Measurements from ENCODE around the gene BTG3.

Gene BTG3, protein sequence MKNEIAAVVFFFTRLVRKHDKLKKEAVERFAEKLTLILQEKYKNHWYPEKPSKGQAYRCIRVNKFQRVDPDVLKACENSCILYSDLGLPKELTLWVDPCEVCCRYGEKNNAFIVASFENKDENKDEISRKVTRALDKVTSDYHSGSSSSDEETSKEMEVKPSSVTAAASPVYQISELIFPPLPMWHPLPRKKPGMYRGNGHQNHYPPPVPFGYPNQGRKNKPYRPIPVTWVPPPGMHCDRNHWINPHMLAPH

DNA sequence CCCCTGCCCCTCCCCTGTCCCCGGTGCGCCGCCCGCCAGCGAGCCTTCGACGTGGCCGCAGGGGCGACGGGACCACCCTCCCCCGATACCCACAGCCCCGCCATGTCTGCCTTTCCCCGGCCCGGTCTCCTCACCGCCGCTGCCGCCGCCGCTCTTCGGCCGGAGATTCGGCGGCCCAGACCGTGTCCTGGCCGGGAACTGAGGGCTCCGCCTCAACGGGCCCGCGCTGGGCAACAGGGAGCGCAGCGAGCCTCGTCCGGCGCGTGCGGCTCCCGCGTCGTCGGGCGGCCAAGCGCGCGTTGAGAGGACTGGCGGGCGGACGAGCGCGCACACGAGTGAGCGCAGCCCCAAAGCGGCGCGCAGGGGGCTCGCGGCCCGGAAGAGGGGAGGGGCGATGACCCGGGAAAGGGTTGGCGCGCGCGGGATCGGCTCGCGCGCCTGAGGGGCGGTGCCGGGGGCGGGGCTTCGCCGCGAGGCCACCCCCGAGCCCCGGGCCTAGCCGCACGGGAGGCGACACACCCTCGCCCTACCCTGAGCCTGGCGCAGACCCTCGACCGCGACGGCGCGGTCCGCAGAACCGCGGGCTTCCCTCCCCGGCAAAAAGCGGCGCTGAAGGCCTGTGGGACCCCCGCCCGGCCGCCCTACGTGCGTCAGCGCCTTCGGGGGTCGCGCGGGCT is at the start of gene BTG3:
Gene BTG3 (minus strand): TSS at position 337 of the 677 bp plus-strand sequence. CDS start 3,757 bp downstream, outside the sequence.
- no peak for TF ChIP-seq Cebpa-rat (IDR thresholded peaks at IDR 0.05)
- peaks cover 17% of the 10 kb centered on the region for H3K4me1 ChIP-seq
- H3K9ac ChIP-seq, result peak within 1 kb of the TSS; percentile 84
- H3K4me2 ChIP-seq, result peak within 1 kb of the TSS; percentile 84
- H3K36me3 ChIP-seq, result peaks cover 13% of the 10 kb centered on the region
- peak within 1 kb of the TSS; percentile 92 for H3K27ac ChIP-seq
- H3K27me3 ChIP-seq, result no peaks in the 10 kb centered on the region
- peak within 1 kb of the TSS; percentile 98 for H3K4me3 ChIP-seq
- no peaks in the 10 kb centered on the region for H3K9me3 ChIP-seq
- H4K20me1 ChIP-seq, result peaks cover 37% of the 10 kb centered on the region

DNA sequence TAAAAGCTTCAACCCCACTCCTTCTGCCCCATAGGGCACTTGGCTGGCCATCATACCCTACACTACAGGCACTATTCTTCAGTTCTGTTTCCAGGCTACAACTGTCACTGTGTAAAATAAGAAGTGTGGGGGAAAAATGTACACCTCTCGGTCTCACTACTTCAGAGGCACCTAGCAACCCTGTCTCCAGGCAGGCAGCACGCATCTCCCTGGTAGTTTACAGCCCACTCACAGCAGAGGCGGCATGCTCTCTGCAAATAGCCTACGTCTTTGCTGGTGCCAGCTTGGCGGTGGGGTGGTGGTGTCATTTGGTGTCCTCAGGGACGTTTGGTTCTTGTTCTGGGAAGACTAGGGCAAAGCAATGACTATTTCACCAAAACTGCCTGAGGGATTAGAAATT is 48.2 kb upstream of the BTG3 start:
- TF ChIP-seq Cebpa-rat (IDR thresholded peaks at IDR 0.05), result no peak
- H3K9ac ChIP-seq, result no peak overlapping the region
- no peak overlapping the region for H3K4me3 ChIP-seq
- H3K27ac ChIP-seq, result no peak overlapping the region
- no peaks in the 10 kb centered on the region for H3K36me3 ChIP-seq
- no peaks in the 10 kb centered on the region for H3K9me3 ChIP-seq
- H3K27me3 ChIP-seq, result no peaks in the 10 kb centered on the region
- no peak overlapping the region for H3K4me2 ChIP-seq
- H3K4me1 ChIP-seq, result no peaks in the 10 kb centered on the region
- H4K20me1 ChIP-seq, result no peaks in the 10 kb centered on the region

DNA sequence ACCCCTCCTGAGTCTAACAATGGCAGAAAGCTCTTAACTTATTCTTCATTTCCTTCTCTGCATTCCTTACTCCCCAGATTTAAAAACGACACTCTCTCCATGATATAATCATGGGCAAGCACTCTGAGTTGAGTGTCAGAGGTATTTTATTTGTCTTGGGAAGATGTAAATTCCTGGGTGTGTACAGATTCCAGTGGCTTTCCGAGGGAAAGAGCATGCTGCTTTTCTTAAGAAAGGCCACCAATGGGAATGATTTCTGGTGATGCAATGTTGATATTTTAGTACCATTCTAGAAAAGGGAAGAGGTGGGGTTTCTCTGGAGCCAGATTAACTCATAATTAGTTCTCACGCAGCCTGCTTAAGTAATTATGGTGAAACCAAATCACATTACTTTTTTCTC is 47.8 kb upstream of the BTG3 start:
- Histone ChIP-seq H4K20me1 (no peaks in the 10 kb centered on the region), H3K9ac (no peak overlapping the region), H3K4me2 (no peak overlapping the region), H3K27ac (no peak overlapping the region), H3K4me3 (no peak overlapping the region), H3K9me3 (no peaks in the 10 kb centered on the region), H3K4me1 (no peaks in the 10 kb centered on the region), H3K27me3 (no peaks in the 10 kb centered on the region), H3K36me3 (no peaks in the 10 kb centered on the region)
- no peak for TF ChIP-seq Cebpa-rat (IDR thresholded peaks at IDR 0.05)

DNA sequence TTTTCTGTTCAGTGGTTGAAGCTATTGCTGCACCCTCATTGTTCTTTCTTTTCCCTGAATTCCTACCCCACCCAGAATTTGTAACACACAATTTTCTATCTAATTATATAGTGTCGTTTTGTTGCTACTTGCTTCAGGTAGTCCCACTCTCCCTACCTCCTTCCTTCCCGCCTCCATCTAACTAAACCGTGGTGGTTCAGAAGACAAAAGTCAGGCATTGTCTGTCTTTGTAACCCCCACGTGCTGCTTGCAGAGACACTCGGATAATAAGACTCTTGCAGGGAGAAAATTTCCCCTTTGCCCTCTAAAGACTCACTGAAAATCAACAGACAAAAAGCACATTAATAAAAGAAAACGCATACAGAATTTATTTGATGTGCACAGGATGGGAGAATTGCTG is 46.2 kb upstream of the BTG3 start:
- Histone ChIP-seq H3K27ac (no peak overlapping the region), H3K4me3 (no peak overlapping the region), H3K4me2 (no peak overlapping the region), H3K27me3 (no peaks in the 10 kb centered on the region), H4K20me1 (no peaks in the 10 kb centered on the region), H3K4me1 (no peaks in the 10 kb centered on the region), H3K36me3 (no peaks in the 10 kb centered on the region), H3K9ac (no peak overlapping the region), H3K9me3 (no peaks in the 10 kb centered on the region)
- no peak for TF ChIP-seq Cebpa-rat (IDR thresholded peaks at IDR 0.05)

DNA sequence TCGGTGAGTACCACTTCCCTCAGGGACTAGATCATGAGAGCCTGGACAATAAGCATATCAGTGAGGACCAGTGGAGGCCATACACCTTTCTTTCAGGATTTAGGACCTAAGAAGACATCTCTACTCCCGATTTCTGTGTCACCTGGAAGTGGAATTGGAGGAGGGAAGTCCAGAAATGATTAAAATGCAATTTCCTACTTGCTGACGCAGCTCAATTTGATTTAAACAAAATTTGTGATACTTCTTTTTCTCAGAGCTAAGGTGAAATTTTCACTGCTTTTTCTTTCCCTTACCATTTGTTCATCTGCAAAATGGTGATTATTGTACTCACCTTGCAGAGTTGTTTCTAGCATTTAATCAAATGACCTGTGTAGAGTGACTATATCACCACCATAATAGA is 38.8 kb upstream of the BTG3 start:
- TF ChIP-seq Cebpa-rat (IDR thresholded peaks at IDR 0.05), result no peak

DNA sequence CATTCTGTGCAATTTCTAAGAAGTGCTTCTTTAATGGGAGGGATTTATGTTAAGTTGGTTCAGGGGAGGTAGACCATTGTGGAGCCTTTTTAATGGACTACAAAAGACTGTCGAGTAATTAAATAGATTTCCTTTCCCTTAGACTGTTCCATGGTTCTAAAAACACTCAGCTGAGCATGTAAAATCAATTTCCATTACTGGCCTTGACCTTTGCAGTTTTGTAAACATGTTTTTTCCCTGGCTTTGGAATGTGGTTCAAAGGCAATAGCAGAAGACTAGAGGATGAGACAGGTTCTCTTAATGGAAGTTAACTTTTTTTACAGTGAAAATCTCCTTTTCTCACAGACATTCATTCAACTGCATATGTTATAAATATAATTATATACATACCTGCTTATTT is 37.6 kb upstream of the BTG3 start:
- no peaks in the 10 kb centered on the region for H3K4me1 ChIP-seq
- H3K27ac ChIP-seq, result no peak overlapping the region
- no peaks in the 10 kb centered on the region for H4K20me1 ChIP-seq
- H3K36me3 ChIP-seq, result no peaks in the 10 kb centered on the region
- no peaks in the 10 kb centered on the region for H3K27me3 ChIP-seq
- H3K4me3 ChIP-seq, result no peak overlapping the region
- H3K9ac ChIP-seq, result no peak overlapping the region
- H3K9me3 ChIP-seq, result no peaks in the 10 kb centered on the region
- TF ChIP-seq Cebpa-rat (IDR thresholded peaks at IDR 0.05), result no peak
- H3K4me2 ChIP-seq, result no peak overlapping the region

More for the DNA sequence above, 38.8 kb upstream of the BTG3 start:
- H3K27ac ChIP-seq, result no peak overlapping the region
- H3K4me3 ChIP-seq, result no peak overlapping the region
- no peak overlapping the region for H3K4me2 ChIP-seq
- H3K4me1 ChIP-seq, result no peaks in the 10 kb centered on the region
- no peaks in the 10 kb centered on the region for H3K27me3 ChIP-seq
- no peak overlapping the region for H3K9ac ChIP-seq
- no peaks in the 10 kb centered on the region for H3K36me3 ChIP-seq
- no peaks in the 10 kb centered on the region for H3K9me3 ChIP-seq
- no peaks in the 10 kb centered on the region for H4K20me1 ChIP-seq

DNA sequence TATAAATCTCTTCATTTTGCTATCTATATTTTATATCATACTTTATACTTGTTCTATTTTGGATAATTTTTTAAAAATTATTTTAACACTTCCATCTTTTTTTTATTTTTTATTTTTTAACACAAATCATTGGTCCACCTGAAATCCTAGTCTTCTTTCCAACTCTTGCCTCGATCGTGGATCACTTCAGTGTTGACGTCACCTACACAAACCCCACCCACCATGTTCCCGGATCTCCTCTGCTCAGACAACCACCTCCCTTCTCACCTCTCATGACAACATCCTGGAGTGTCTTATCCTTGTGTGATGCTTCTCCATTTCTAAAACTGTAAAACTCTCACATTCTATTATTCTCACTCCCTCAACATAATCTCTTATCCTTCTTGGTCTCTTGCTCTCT is 34.1 kb upstream of the BTG3 start:
- H3K36me3 ChIP-seq, result no peaks in the 10 kb centered on the region
- H3K4me3 ChIP-seq, result no peak overlapping the region
- H3K27ac ChIP-seq, result no peak overlapping the region
- H3K4me2 ChIP-seq, result no peak overlapping the region
- H4K20me1 ChIP-seq, result no peaks in the 10 kb centered on the region
- H3K4me1 ChIP-seq, result no peaks in the 10 kb centered on the region
- H3K9me3 ChIP-seq, result no peaks in the 10 kb centered on the region
- TF ChIP-seq Cebpa-rat (IDR thresholded peaks at IDR 0.05), result no peak
- H3K9ac ChIP-seq, result no peak overlapping the region
- no peaks in the 10 kb centered on the region for H3K27me3 ChIP-seq

DNA sequence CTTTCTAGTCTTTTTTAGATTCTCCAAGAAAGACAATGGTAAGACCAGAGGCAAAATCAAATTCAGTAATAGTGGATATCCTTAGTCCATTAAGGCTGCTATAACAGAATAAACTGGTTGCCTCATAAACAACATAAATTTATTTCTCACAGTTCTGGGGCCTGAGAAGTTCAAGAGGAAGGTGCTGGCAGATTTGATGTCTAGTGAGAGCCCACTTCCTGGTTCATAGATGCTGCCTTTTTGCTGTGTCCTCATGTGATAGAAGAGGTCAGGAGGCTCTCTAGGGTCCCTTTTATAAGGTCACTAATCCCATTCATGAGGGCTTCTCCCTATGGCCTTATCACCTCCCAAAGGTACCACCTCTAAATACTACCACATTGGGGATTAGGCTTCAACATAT is 31.5 kb upstream of the BTG3 start:
- H3K36me3 ChIP-seq, result no peaks in the 10 kb centered on the region
- H3K9ac ChIP-seq, result no peak overlapping the region
- no peaks in the 10 kb centered on the region for H3K27me3 ChIP-seq
- H3K9me3 ChIP-seq, result no peaks in the 10 kb centered on the region
- no peak overlapping the region for H3K4me3 ChIP-seq
- H3K4me2 ChIP-seq, result no peak overlapping the region
- H3K4me1 ChIP-seq, result no peaks in the 10 kb centered on the region
- no peak overlapping the region for H3K27ac ChIP-seq
- no peaks in the 10 kb centered on the region for H4K20me1 ChIP-seq
- TF ChIP-seq Cebpa-rat (IDR thresholded peaks at IDR 0.05), result no peak

DNA sequence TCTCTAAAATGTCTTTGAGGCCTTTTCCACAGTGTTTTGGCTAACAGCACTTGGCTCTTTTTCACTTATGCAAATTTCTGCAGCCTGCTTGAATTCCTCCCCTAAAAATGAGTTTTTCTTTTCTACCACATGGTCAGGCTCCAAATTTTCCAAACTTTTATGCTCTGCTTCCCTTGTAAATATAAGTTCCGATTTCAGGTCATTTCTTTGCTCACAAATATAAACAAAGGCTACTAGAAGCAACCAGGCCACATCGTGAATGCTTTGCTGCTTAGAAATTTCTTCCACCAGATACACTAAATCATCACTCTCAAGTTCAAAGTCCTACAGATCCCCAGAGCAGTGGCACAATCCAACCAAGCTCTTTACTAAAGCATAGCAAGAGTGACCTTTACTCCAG is 28.1 kb upstream of the BTG3 start:
- Histone ChIP-seq H3K9me3 (no peaks in the 10 kb centered on the region), H3K4me1 (no peaks in the 10 kb centered on the region), H3K4me3 (no peak overlapping the region), H3K4me2 (no peak overlapping the region), H3K9ac (no peak overlapping the region), H4K20me1 (no peaks in the 10 kb centered on the region), H3K36me3 (no peaks in the 10 kb centered on the region), H3K27me3 (no peaks in the 10 kb centered on the region), H3K27ac (no peak overlapping the region)
- TF ChIP-seq Cebpa-rat (IDR thresholded peaks at IDR 0.05), result no peak

DNA sequence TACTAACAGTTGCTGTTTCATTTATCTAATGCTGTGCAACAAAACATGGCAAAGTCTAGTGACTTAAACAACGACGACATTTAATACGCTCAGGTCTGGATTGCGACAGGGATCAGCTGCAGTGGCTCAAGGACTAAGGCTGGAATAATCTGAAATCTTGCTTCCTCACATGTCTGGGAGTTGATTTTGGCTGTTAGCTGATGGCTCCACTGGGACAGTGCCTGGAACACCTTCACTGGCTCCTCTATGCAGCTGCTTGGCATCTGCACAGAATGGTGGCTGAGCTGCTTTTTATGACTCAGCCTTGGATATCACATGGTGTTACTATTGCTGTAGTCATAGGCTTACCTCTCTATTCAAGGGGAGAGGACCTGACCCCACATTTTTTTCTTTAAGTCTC is 24.0 kb upstream of the BTG3 start:
- Histone ChIP-seq H3K27me3 (no peaks in the 10 kb centered on the region), H3K27ac (no peak overlapping the region), H3K4me2 (no peak overlapping the region), H3K4me1 (peaks cover 2% of the 10 kb centered on the region; the same call in 1 of the 2 replicates), H4K20me1 (no peaks in the 10 kb centered on the region), H3K36me3 (no peaks in the 10 kb centered on the region), H3K9ac (no peak overlapping the region), H3K4me3 (no peak overlapping the region), H3K9me3 (no peaks in the 10 kb centered on the region)
- TF ChIP-seq Cebpa-rat (IDR thresholded peaks at IDR 0.05), result no peak
